ENCODE data around the gene PNKD.

Gene PNKD

GRCh38 chr2:218229239-218229638 is 41.1 kb upstream of the PNKD start:
- H3K9me3 ChIP-seq (ENCODE audit: insufficient read depth, low read depth, low read length): no peaks in the 10 kb centered on the region
- H3K36me3 ChIP-seq (ENCODE audit: insufficient read depth, low read length): peaks cover 83% of the 10 kb centered on the region
- TF ChIP-seq CTCF (conservative IDR thresholded peaks at IDR 0.05; ENCODE audit: low read length): no peak
- no peak for TF ChIP-seq EZH2phosphoT487 (IDR thresholded peaks at IDR 0.05; ENCODE audit: borderline replicate concordance)
- peak overlapping the region; percentile 66 for H3K4me2 ChIP-seq (ENCODE audit: low read depth, low read length, poor library complexity, severe bottlenecking)
- H3K9me2 ChIP-seq (replicated peaks; ENCODE audit: low read depth, low read length): no peaks in the 10 kb centered on the region
- H3K4me3 ChIP-seq (ENCODE audit: low read length, poor library complexity, severe bottlenecking): peak overlapping the region; percentile 64
- peaks cover 12% of the 10 kb centered on the region for H3F3A ChIP-seq (ENCODE audit: low read depth)
- H3K9ac ChIP-seq (ENCODE audit: low read depth, low read length, poor library complexity, severe bottlenecking): peak overlapping the region; percentile 72
- peaks cover 82% of the 10 kb centered on the region for H3K79me2 ChIP-seq (ENCODE audit: insufficient read depth, low read length)
- peaks cover 20% of the 10 kb centered on the region for H4K20me1 ChIP-seq (ENCODE audit: insufficient read depth, low read length, poor library complexity, severe bottlenecking)
- peaks cover 51% of the 10 kb centered on the region for H3K4me1 ChIP-seq (ENCODE audit: insufficient read depth, low read length, poor library complexity, severe bottlenecking)
- no peak overlapping the region for H2AFZ ChIP-seq (ENCODE audit: low read length)
- no peaks in the 10 kb centered on the region for H3K27me3 ChIP-seq (ENCODE audit: insufficient read depth, low read length, poor library complexity, severe bottlenecking)

- no peaks in the 10 kb centered on the region for H3K9me2 ChIP-seq (replicated peaks; ENCODE audit: low read depth, low read length)
- TF ChIP-seq EZH2phosphoT487 (IDR thresholded peaks at IDR 0.05; ENCODE audit: borderline replicate concordance): no peak
- TF ChIP-seq CTCF (conservative IDR thresholded peaks at IDR 0.05; ENCODE audit: low read length): no peak
- H3K36me3 ChIP-seq (ENCODE audit: insufficient read depth, low read length): peaks cover 83% of the 10 kb centered on the region
- no peaks in the 10 kb centered on the region for H3K27me3 ChIP-seq (ENCODE audit: insufficient read depth, low read length, poor library complexity, severe bottlenecking)
- peak overlapping the region; percentile 72 for H3K9ac ChIP-seq (ENCODE audit: low read depth, low read length, poor library complexity, severe bottlenecking)
- peak overlapping the region; percentile 66 for H3K4me2 ChIP-seq (ENCODE audit: low read depth, low read length, poor library complexity, severe bottlenecking)
- peaks cover 80% of the 10 kb centered on the region for H3K79me2 ChIP-seq (ENCODE audit: insufficient read depth, low read length)
- no peaks in the 10 kb centered on the region for H3K9me3 ChIP-seq (ENCODE audit: insufficient read depth, low read depth, low read length)
- peak overlapping the region; percentile 64 for H3K4me3 ChIP-seq (ENCODE audit: low read length, poor library complexity, severe bottlenecking)
- H4K20me1 ChIP-seq (ENCODE audit: insufficient read depth, low read length, poor library complexity, severe bottlenecking): peaks cover 14% of the 10 kb centered on the region
- no peak overlapping the region for H2AFZ ChIP-seq (ENCODE audit: low read length)
- H3F3A ChIP-seq (ENCODE audit: low read depth): peaks cover 12% of the 10 kb centered on the region
- peaks cover 45% of the 10 kb centered on the region for H3K4me1 ChIP-seq (ENCODE audit: insufficient read depth, low read length, poor library complexity, severe bottlenecking)
Measured at GRCh38 chr2:218229851-218230250, 40.5 kb upstream of the PNKD start.

- Histone ChIP-seq H4K20me1 (ENCODE audit: insufficient read depth, low read length, poor library complexity, severe bottlenecking) (peaks cover 4% of the 10 kb centered on the region), H3F3A (ENCODE audit: low read depth) (peaks cover 12% of the 10 kb centered on the region), H3K9me3 (ENCODE audit: insufficient read depth, low read depth, low read length) (no peaks in the 10 kb centered on the region), H3K36me3 (ENCODE audit: insufficient read depth, low read length) (peaks cover 83% of the 10 kb centered on the region), H3K27me3 (ENCODE audit: insufficient read depth, low read length, poor library complexity, severe bottlenecking) (no peaks in the 10 kb centered on the region), H3K4me1 (ENCODE audit: insufficient read depth, low read length, poor library complexity, severe bottlenecking) (peaks cover 38% of the 10 kb centered on the region), H3K9ac (ENCODE audit: low read depth, low read length, poor library complexity, severe bottlenecking) (peak overlapping the region; percentile 72), H2AFZ (ENCODE audit: low read length) (no peak overlapping the region), H3K4me3 (ENCODE audit: low read length, poor library complexity, severe bottlenecking) (peak overlapping the region; percentile 64), H3K9me2 (replicated peaks; ENCODE audit: low read depth, low read length) (no peaks in the 10 kb centered on the region), H3K79me2 (ENCODE audit: insufficient read depth, low read length) (peaks cover 78% of the 10 kb centered on the region), H3K4me2 (ENCODE audit: low read depth, low read length, poor library complexity, severe bottlenecking) (peak overlapping the region; percentile 66)
- peak; percentile 53; the same call in 1 of the 2 replicates for TF ChIP-seq CTCF (conservative IDR thresholded peaks at IDR 0.05; ENCODE audit: low read length)
- no peak for TF ChIP-seq EZH2phosphoT487 (IDR thresholded peaks at IDR 0.05; ENCODE audit: borderline replicate concordance)
Measured at GRCh38 chr2:218230882-218231281, 39.4 kb upstream of the PNKD start.
